Tibial artery (tissue), 4 donors: ENCODE data around the gene SMIM1.

Source experiments
- DNase-seq, 2 donors: peaks; one replicate each; pipeline ENCODE4 v3.0.0-alpha.2; 2019
- H3K27ac ChIP-seq, 2 donors: fragments of 200-600 bp; sonication (generic) in 1 of 2; 1 replicate in 1 of 2; 2 replicates in 1 of 2; pipeline ENCODE4 v1.5.1; 2018 to 2019; ENCODE audit warnings: mild to moderate bottlenecking in 1 of 2
- H3K27me3 ChIP-seq, 2 donors: fragments of 200-600 bp; sonication (generic) in 1 of 2; one replicate each; pipeline versions ENCODE4 v1.5.1 to v1.6.0; 2016 to 2019
- H3K36me3 ChIP-seq, 3 donors: fragments of 200-600 bp; sonication (generic) in 2 of 3; one replicate each; pipeline ENCODE4 v1.5.1; 2016 to 2019; ENCODE audit warnings: mild to moderate bottlenecking in 2 of 3
- H3K4me1 ChIP-seq, 4 donors: fragments of 200-600 bp; sonication (generic) in 2 of 4; 1 replicate in 3 of 4; 2 replicates in 1 of 4; pipeline ENCODE4 v1.5.1; 2016 to 2019
- H3K4me3 ChIP-seq, 2 donors: fragments of 200-600 bp; sonication (generic) in 1 of 2; 1 replicate in 1 of 2; 2 replicates in 1 of 2; pipeline ENCODE4 v1.5.1; 2018 to 2019; ENCODE audit warnings: mild to moderate bottlenecking in 2 of 2
- H3K9me3 ChIP-seq, 3 donors: fragments of 200-600 bp; sonication (generic) in 1 of 3; one replicate each; pipeline ENCODE4 v1.5.1; 2016 to 2019
- intact Hi-C: fragments of 100-400 bp; cut with DNase I; formaldehyde crosslinking; loops from one replicate; pipeline ENCODE4 v1.15.0; 2023; ENCODE audit warnings: low total_unique reads
- TF ChIP-seq, protein P1 (sequence below), 2 experiments: fragments of 200-600 bp in 1 of 2; fragments of 450-650 bp in 1 of 2; IDR thresholded peaks; one replicate each; pipeline ENCODE4 v1.5.1; 2017 to 2019; ENCODE audit warnings: antibody characterized with exemption in 2 of 2, mild to moderate bottlenecking in 1 of 2, moderate library complexity in 1 of 2

Gene SMIM1

DNA sequence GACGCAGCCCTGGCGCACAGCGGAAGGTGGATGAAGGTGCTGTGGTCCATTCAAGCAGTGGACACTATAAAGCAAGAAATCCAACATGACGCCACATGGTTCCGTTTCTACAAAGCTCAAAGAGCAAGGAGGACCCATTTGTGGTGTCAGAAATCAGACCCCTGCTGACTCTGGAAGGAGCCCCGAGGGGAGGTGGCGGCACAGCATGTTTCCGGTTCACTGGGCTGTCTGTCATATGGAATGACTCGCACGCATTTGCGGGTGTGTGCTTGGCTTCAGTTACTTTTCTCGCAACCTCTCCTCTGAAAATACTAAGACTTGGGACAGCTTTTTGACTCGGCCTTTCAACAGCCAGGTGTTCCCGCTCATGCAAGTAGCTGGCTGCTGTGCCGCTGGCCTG is 52.8 kb downstream of the SMIM1 start:
- intact Hi-C loops, result no loop called here
- no peak for DNase-seq
- no peaks in the 10 kb centered on the region for H3K27me3 ChIP-seq
- no peaks in the 10 kb centered on the region for H3K4me1 ChIP-seq
- H3K36me3 ChIP-seq, result peaks cover 74 to 100% (median 92%) of the 10 kb centered on the region in 3 donors
- H3K9me3 ChIP-seq, result no peaks in the 10 kb centered on the region
- TF ChIP-seq, protein P1, sequence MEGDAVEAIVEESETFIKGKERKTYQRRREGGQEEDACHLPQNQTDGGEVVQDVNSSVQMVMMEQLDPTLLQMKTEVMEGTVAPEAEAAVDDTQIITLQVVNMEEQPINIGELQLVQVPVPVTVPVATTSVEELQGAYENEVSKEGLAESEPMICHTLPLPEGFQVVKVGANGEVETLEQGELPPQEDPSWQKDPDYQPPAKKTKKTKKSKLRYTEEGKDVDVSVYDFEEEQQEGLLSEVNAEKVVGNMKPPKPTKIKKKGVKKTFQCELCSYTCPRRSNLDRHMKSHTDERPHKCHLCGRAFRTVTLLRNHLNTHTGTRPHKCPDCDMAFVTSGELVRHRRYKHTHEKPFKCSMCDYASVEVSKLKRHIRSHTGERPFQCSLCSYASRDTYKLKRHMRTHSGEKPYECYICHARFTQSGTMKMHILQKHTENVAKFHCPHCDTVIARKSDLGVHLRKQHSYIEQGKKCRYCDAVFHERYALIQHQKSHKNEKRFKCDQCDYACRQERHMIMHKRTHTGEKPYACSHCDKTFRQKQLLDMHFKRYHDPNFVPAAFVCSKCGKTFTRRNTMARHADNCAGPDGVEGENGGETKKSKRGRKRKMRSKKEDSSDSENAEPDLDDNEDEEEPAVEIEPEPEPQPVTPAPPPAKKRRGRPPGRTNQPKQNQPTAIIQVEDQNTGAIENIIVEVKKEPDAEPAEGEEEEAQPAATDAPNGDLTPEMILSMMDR (IDR thresholded peaks at IDR 0.05), result no peak
- no peak overlapping the region for H3K4me3 ChIP-seq
- no peak overlapping the region for H3K27ac ChIP-seq
